Loucy (cell line): Measurements from ENCODE around the gene M1AP.

Source experiments
- EZH2phosphoT487 ChIP-seq: fragments of 200-600 bp; IDR thresholded peaks from 2 replicates; pipeline ENCODE4 v1.6.1; 2018; ENCODE audit warnings: antibody characterized with exemption, mild to moderate bottlenecking, moderate library complexity, borderline replicate concordance
- TF ChIP-seq, protein P1 (sequence below): fragments of 200-600 bp; sonication (generic); conservative IDR thresholded peaks from 2 replicates; pipeline ENCODE4 v1.5.1; 2014; ENCODE audit warnings: mild to moderate bottlenecking, antibody characterized with exemption, low read length

DNA sequence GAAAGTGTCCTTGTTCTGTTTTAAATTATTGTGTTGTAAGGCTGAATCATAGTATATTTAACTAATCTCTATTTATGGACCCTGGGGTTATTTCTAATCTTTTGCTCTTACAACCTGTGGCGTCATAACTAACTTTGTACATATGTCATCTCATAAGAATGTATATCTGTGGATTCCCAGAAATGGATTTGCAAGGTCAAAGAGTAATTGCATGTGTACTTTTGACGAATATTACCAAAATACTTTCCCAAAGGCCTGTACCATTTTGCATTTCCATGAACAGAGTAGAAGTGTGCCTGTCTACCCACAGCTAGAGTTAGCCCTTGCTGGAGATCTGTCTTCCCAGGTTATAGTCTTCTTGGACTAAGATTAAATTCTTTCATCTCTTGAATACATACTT is 48.7 kb upstream of the M1AP start:
- TF ChIP-seq, protein P1, sequence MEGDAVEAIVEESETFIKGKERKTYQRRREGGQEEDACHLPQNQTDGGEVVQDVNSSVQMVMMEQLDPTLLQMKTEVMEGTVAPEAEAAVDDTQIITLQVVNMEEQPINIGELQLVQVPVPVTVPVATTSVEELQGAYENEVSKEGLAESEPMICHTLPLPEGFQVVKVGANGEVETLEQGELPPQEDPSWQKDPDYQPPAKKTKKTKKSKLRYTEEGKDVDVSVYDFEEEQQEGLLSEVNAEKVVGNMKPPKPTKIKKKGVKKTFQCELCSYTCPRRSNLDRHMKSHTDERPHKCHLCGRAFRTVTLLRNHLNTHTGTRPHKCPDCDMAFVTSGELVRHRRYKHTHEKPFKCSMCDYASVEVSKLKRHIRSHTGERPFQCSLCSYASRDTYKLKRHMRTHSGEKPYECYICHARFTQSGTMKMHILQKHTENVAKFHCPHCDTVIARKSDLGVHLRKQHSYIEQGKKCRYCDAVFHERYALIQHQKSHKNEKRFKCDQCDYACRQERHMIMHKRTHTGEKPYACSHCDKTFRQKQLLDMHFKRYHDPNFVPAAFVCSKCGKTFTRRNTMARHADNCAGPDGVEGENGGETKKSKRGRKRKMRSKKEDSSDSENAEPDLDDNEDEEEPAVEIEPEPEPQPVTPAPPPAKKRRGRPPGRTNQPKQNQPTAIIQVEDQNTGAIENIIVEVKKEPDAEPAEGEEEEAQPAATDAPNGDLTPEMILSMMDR: no peak
- no peak for TF ChIP-seq EZH2phosphoT487
